22Rv1 (cell line): ENCODE results near the gene VEGFC.

Source experiments
- ZFX ChIP-seq: fragments of 450-650 bp; IDR thresholded peaks from 2 replicates; pipeline ENCODE4 v1.6.1; 2017; ENCODE audit warnings: antibody characterized with exemption, borderline replicate concordance
- TF ChIP-seq, protein P1 (sequence below): fragments of 450-650 bp; IDR thresholded peaks from 2 replicates; pipeline ENCODE4 v1.5.1; 2017; ENCODE audit warnings: mild to moderate bottlenecking

DNA sequence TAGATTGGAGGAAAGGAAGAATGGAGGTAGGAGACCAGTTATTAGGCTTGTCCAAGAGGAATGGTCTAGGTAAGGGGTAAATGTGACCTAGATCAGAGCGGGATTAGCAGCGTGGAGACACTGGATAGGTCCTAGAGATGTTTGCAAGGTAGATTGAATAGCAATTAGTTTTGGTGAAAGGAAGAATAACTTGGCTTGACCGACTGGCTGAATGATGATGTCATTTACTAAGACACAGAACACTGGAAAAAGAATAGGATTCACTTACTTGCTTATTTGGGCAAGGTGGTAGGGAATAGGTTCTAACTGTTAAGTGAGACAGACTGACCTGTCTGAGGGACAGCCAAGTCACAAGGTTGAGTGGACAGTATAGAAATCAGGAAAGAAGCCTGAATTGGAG is 71.3 kb downstream of the VEGFC start:
- TF ChIP-seq, protein P1, sequence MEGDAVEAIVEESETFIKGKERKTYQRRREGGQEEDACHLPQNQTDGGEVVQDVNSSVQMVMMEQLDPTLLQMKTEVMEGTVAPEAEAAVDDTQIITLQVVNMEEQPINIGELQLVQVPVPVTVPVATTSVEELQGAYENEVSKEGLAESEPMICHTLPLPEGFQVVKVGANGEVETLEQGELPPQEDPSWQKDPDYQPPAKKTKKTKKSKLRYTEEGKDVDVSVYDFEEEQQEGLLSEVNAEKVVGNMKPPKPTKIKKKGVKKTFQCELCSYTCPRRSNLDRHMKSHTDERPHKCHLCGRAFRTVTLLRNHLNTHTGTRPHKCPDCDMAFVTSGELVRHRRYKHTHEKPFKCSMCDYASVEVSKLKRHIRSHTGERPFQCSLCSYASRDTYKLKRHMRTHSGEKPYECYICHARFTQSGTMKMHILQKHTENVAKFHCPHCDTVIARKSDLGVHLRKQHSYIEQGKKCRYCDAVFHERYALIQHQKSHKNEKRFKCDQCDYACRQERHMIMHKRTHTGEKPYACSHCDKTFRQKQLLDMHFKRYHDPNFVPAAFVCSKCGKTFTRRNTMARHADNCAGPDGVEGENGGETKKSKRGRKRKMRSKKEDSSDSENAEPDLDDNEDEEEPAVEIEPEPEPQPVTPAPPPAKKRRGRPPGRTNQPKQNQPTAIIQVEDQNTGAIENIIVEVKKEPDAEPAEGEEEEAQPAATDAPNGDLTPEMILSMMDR, result no peak
- TF ChIP-seq ZFX, result no peak
